DOHH2 (cell line): ENCODE results near the gene CLIC4.

ENCODE experiments used
- CTCF ChIP-seq: fragments of 200-600 bp; sonication (generic); IDR thresholded peaks from one replicate; pipeline ENCODE4 v1.5.1; 2014; ENCODE audit warnings: antibody characterized with exemption, mild to moderate bottlenecking, low read depth, low read length; ENCODE audit not compliant: poor library complexity, severe bottlenecking
- EZH2phosphoT487 ChIP-seq: fragments of 200-600 bp; sonication (generic); IDR thresholded peaks from 2 replicates; pipeline ENCODE4 v1.6.1; 2017; ENCODE audit warnings: borderline replicate concordance, mild to moderate bottlenecking, antibody characterized with exemption, low read length, moderate library complexity, mixed read lengths

GRCh38 chr1:24735156-24735508, 10.1 kb upstream of the CLIC4 start:
- no peak for TF ChIP-seq CTCF
- no peak for TF ChIP-seq EZH2phosphoT487
